Ovary (tissue), 10 donors: ENCODE data around the gene ADAM17. TPM values are rescaled to one million over a fixed set of nuclear protein-coding genes. Genes with fewer than 3 reads are reported as not detected.

Experiments
- DNase-seq, 5 donors: peaks; one replicate each; pipeline ENCODE4 v3.0.0-alpha.2; 2019 to 2020
- H3K27ac ChIP-seq, 2 donors: fragments of 200-600 bp; one replicate each; pipeline versions ENCODE4 v1.5.1 to v1.8.0; 2019 to 2022
- H3K27me3 ChIP-seq: fragments of 200-600 bp; one replicate; pipeline ENCODE4 v1.8.0; 2022
- H3K36me3 ChIP-seq: fragments of 200-600 bp; sonication (generic); one replicate; pipeline ENCODE4 v1.5.1; 2019
- H3K4me1 ChIP-seq: one replicate; pipeline ENCODE4 v1.8.1; 2013; ENCODE audit warnings: mild to moderate bottlenecking, moderate library complexity; ENCODE audit not compliant: insufficient read depth
- H3K4me3 ChIP-seq: fragments of 200-600 bp; sonication (generic); one replicate; pipeline ENCODE4 v1.5.1; 2017
- H3K9me3 ChIP-seq, 2 donors: fragments of 200-600 bp in 1 of 2; sonication (generic) in 1 of 2; one replicate each; pipeline versions ENCODE4 v1.5.1 to v1.8.1; 2013 to 2019; ENCODE audit warnings: mild to moderate bottlenecking in 1 of 2, moderate library complexity in 1 of 2
- CTCF ChIP-seq, 3 donors: fragments of 450-650 bp in 2 of 3; fragments of 200-600 bp in 1 of 3; IDR thresholded peaks; one replicate each; pipeline versions ENCODE4 v1.5.1 to v1.8.0; 2016 to 2022; ENCODE audit warnings: antibody characterized with exemption in 3 of 3, mild to moderate bottlenecking in 1 of 3
- EP300 ChIP-seq: sonication (generic); formaldehyde crosslinking; IDR thresholded peaks from one replicate; pipeline ENCODE4 v1.6.1; 2017; ENCODE audit warnings: antibody characterized with exemption
- POLR2A ChIP-seq: fragments of 450-650 bp; IDR thresholded peaks from one replicate; pipeline ENCODE4 v1.6.1; 2017; ENCODE audit warnings: antibody characterized with exemption, mild to moderate bottlenecking, moderate library complexity
- WGBS, 3 donors: extraction: QIAGEN DNeasy Blood & Tissue Kit in 1 of 3; methylation state at CpG; one replicate each; pipeline versions ENCODE4 v1.1.5 to v1.1.7; 2013 to 2017; 5-methylcytosine and 5-hydroxymethylcytosine counted together
- intact Hi-C, 4 donors: fragments of 100-400 bp; cut with DNase I; formaldehyde crosslinking; loops; one replicate each; pipeline versions ENCODE4 v1.11.0 to v1.15.1; 2022 to 2023
- long read RNA-seq, 3 donors: library from polyadenylated mRNA in 2 of 3; unstranded in 2 of 3; transcript quantifications; one replicate each; pipeline ENCODE4 v2.0.0 and lab custom pipeline, GENCODE V29; 2021 to 2026
- polyA plus RNA-seq, 2 donors: library from polyadenylated mRNA; stranded (reverse); fragments of 200-250 nt in 1 of 2; fragments of 350-450 nt in 1 of 2; fragmentation: Illumina TruSeq in 1 of 2; extraction: RNeasy Lipid Tissue Mini Kit (QIAGEN cat#74804) in 1 of 2; gene quantifications; one replicate each; pipeline ENCODE4 v1.2.3, GENCODE V29; 2013 to 2014
- total RNA-seq, 7 donors: library from RNA; depleted of rRNA in 2 of 7; stranded (reverse); fragments of >200 nt in 2 of 7; fragmentation: NEBNext Ultra II Directional in 3 of 7; extraction: Animal tissue kit (Norgen Biotek cat#: 25700) in 3 of 7; gene quantifications; one replicate each; pipeline versions ENCODE4 v1.1.0 to v1.2.4, GENCODE V29; 2016 to 2023
- donor health status: DM: no; HTN: no; CAD: no; lungs with moderate emphysema.
- donor health status: DM: no; HTN: no; CAD: no.
- donor health status: Bipolar disorder and iron deficiency.
- donor health status: DM: yes; HTN: yes; CAD: no.
- donor health status: DM: no; HTN: no; CAD: no.
- donor health status: DM: yes; HTN: yes; CAD: no.

ADAM17 gene
- 10 to 100 TPM; 24.3 to 46.6 (median 30.0) TPM for total RNA-seq
- 10 to 100 TPM; 10.2 to 22.8 TPM for polyA plus RNA-seq
- long read RNA-seq, donor 1, full-length matches to known transcripts = 13 of 35 reads
- long read RNA-seq, donor 1, partial matches to known transcripts = 1 of 35 reads
- long read RNA-seq, donor 1, other reads (novel, unspliced or antisense) = 21 of 35 reads
- long read RNA-seq, donor 2, full-length matches to known transcripts = 5 of 10 reads
- long read RNA-seq, donor 2, partial matches to known transcripts = 5 of 10 reads
- long read RNA-seq, donor 2, other reads (novel, unspliced or antisense) = 0 of 10 reads
- long read RNA-seq, donor 3, full-length matches to known transcripts = 16 of 27 reads
- long read RNA-seq, donor 3, partial matches to known transcripts = 0 of 27 reads
- long read RNA-seq, donor 3, other reads (novel, unspliced or antisense) = 11 of 27 reads

GRCh38 chr2:9555297-9556120, at the start of gene ADAM17:
Gene ADAM17 (minus strand): TSS chr2:9555830. CDS start chr2:9555605, 225 bp downstream.
- DNase-seq = peak; percentile 93 to 96 (median 96)
- intact Hi-C loops = loop anchor here in 1 of 4 donors (2.0 kb wide), 1 partner anchor 75 kb away; the partner anchor contains the start of gene YWHAQ
- Histone ChIP-seq H3K4me1 (peaks cover 6% of the 10 kb centered on the region), H3K36me3 (no peaks in the 10 kb centered on the region), H3K27ac (peak within 1 kb of the TSS; percentile 97 to 99), H3K9me3 (no peaks in the 10 kb centered on the region), H3K4me3 (peak within 1 kb of the TSS; percentile 92), H3K27me3 (no peaks in the 10 kb centered on the region)
- WGBS, 3 donors = 0% methylated on average over 57 to 73 of the region's 73 CpGs
- peak; percentile 94 for TF ChIP-seq POLR2A
- peak in 2 of 3 donors; percentile 67 to 94 for TF ChIP-seq CTCF (IDR thresholded peaks at IDR 0.05)
- TF ChIP-seq EP300 = peak; percentile 54

- Histone ChIP-seq H3K9me3 (no peaks in the 10 kb centered on the region), H3K27ac (no peak overlapping the region), H3K27me3 (no peaks in the 10 kb centered on the region), H3K36me3 (no peaks in the 10 kb centered on the region), H3K4me1 (peaks cover 1% of the 10 kb centered on the region), H3K4me3 (no peak overlapping the region)
- 86 to 91% (median 88%) methylated on average over 3 of the region's 3 CpGs for WGBS, 3 donors
- no peak for TF ChIP-seq POLR2A
- TF ChIP-seq CTCF (IDR thresholded peaks at IDR 0.05) = no peak
- no peak for TF ChIP-seq EP300
- DNase-seq = no peak
- intact Hi-C loops = no loop called here
These were observed 46.8 kb upstream of the ADAM17 start for GRCh38 chr2:9602412-9602811.

- Histone ChIP-seq H3K4me1 (no peaks in the 10 kb centered on the region), H3K9me3 (no peaks in the 10 kb centered on the region), H3K36me3 (no peaks in the 10 kb centered on the region), H3K4me3 (no peak overlapping the region), H3K27me3 (no peaks in the 10 kb centered on the region), H3K27ac (no peak overlapping the region)
- TF ChIP-seq EP300 (no peak), POLR2A (no peak), CTCF (IDR thresholded peaks at IDR 0.05) (no peak)
- WGBS, 3 donors = 93 to 95% (median 95%) methylated on average over 5 of the region's 5 CpGs
- intact Hi-C loops = no loop called here
- no peak for DNase-seq
These were observed 45.8 kb upstream of the ADAM17 start for GRCh38 chr2:9601397-9601796.

GRCh38 chr2:9599430-9599829, 43.8 kb upstream of the ADAM17 start:
- no peaks in the 10 kb centered on the region for H3K9me3 ChIP-seq
- no peaks in the 10 kb centered on the region for H3K27me3 ChIP-seq
- H3K4me1 ChIP-seq = peaks cover 6% of the 10 kb centered on the region
- intact Hi-C loops = no loop called here
- 97 to 100% (median 97%) methylated on average over 1 of the region's 1 CpG for WGBS, 3 donors
- no peaks in the 10 kb centered on the region for H3K36me3 ChIP-seq
- H3K4me3 ChIP-seq = no peak overlapping the region
- DNase-seq = no peak
- H3K27ac ChIP-seq = no peak overlapping the region
- no peak for TF ChIP-seq EP300
- no peak for TF ChIP-seq POLR2A
- no peak for TF ChIP-seq CTCF (IDR thresholded peaks at IDR 0.05)
